ENCODE results near the gene PRSS21. TPM values are rescaled to one million over a fixed set of nuclear protein-coding genes. Genes with fewer than 3 reads are reported as not detected.

The PRSS21 gene
- total RNA-seq, 3 donors from 2014 or later: 2.9 to 4.9 TPM; not detected in 1

DNA sequence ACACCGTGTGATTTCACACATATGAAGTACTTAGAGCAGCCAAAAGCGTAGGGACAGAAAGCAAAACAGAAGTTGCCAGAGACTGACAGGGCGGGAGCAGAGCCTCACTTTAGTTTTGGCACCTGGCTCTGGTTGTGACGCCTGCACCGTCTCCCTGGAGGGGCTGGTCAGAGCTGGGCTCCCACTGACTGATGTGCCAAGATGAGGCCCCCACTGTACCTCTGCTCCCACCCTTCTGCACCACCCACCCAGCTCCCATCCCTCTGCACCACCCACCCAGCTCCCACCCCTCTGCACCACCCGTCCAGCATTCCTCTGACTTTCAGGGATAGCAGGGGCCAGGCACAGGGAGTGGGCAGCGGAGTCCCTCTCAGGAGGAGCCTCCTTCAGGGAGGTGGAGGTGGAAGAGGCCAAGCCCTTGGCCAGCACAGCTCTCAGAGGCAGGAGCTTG is 3.2 kb upstream of the PRSS21 start:
- Histone ChIP-seq H3K27ac (no peak overlapping the region), H3K27me3 (peaks cover 0 to 3% of the 10 kb centered on the region in 2 donors), H3K4me3 (no peak overlapping the region), H3K4me1 (peaks cover 6 to 9% of the 10 kb centered on the region in 2 donors), H3K36me3 (no peaks in the 10 kb centered on the region), H3K9me3 (no peaks in the 10 kb centered on the region)
- intact Hi-C loops (cut with DNase I; ENCODE audit: low total_unique reads): no loop called here
- TF ChIP-seq POLR2AphosphoS5 (IDR thresholded peaks at IDR 0.05): no peak
- TF ChIP-seq POLR2A (IDR thresholded peaks at IDR 0.05): no peak
- TF ChIP-seq, protein P1, sequence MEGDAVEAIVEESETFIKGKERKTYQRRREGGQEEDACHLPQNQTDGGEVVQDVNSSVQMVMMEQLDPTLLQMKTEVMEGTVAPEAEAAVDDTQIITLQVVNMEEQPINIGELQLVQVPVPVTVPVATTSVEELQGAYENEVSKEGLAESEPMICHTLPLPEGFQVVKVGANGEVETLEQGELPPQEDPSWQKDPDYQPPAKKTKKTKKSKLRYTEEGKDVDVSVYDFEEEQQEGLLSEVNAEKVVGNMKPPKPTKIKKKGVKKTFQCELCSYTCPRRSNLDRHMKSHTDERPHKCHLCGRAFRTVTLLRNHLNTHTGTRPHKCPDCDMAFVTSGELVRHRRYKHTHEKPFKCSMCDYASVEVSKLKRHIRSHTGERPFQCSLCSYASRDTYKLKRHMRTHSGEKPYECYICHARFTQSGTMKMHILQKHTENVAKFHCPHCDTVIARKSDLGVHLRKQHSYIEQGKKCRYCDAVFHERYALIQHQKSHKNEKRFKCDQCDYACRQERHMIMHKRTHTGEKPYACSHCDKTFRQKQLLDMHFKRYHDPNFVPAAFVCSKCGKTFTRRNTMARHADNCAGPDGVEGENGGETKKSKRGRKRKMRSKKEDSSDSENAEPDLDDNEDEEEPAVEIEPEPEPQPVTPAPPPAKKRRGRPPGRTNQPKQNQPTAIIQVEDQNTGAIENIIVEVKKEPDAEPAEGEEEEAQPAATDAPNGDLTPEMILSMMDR (IDR thresholded peaks at IDR 0.05): no peak
- DNase-seq (ENCODE audit: low spot score in 2 of 2): peak in 1 of 2 donors; percentile 43

DNA sequence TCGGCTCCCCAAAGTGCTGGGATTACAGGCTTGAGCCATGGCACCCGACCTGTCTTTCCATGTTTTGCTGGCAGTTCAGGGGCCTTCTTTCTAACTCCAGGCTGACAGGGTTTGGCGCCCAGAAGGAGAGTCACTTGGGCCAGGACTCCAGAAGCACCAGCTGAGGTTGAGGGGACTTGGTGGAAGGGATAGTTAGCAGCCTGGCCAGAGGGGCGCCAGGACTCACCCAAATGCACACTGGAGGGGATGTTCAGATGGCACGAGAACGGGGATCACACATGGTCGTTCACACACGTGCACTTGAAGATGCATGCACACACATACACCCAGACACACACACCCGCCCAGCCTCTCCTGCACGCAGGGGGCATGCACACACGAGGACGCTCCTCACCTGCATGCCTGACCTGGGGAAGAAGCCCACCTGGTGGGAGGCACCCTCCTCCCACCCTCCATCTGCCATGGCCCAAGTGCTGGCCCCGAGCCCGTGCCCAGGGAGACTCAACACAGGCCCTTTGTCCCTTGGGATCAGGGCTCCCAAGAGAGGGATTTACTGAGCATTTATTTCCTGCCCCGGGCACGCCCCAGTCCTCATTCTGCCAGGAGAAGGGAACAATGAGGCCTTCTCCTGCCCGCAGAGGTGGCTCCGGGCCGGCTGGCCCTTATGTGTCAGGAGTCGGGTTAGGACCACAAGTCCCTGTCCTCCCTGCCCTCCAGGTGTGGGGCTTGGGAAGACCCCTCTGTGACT is 2.3 kb upstream of the PRSS21 start:
- H3K27me3 ChIP-seq: peaks cover 0 to 3% of the 10 kb centered on the region in 2 donors
- no peak overlapping the region for H3K4me3 ChIP-seq
- no peaks in the 10 kb centered on the region for H3K36me3 ChIP-seq
- DNase-seq (ENCODE audit: low spot score in 2 of 2): peak in 1 of 2 donors; percentile 41
- no peak overlapping the region for H3K27ac ChIP-seq
- TF ChIP-seq, protein P1 (IDR thresholded peaks at IDR 0.05): no peak
- TF ChIP-seq POLR2AphosphoS5 (IDR thresholded peaks at IDR 0.05) (no peak), POLR2A (IDR thresholded peaks at IDR 0.05) (no peak)
- H3K4me1 ChIP-seq: peaks cover 6 to 9% of the 10 kb centered on the region in 2 donors
- intact Hi-C loops (cut with DNase I; ENCODE audit: low total_unique reads): no loop called here
- H3K9me3 ChIP-seq: no peaks in the 10 kb centered on the region

DNA sequence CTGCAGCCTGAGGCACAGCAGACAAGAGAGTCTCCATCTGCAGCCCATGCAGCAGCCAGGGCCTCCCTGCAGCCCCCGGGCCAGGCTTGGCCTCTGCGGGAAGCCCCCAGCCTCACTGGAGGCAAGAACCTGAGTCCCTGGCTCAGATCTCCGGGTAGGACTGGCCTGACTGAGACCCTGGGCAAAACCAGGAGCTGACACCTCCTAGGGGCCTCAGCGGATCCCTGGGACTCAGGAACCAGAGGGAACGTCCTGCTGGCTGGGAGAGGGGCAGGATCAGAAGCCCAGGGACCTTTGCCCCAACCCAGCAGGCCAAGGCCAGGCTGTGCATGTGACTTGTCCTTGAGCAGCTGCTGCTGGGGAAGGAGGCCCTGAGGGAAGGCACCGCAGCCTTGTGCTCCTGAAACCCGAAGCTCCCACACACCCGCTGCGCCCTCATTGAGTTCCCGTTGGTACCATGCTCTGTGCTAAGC is 1.7 kb upstream of the PRSS21 start:
- peak in 1 of 2 donors; percentile 43 for DNase-seq (ENCODE audit: low spot score in 2 of 2)
- no peak overlapping the region for H3K4me3 ChIP-seq
- H3K4me1 ChIP-seq: peaks cover 6 to 9% of the 10 kb centered on the region in 2 donors
- no peaks in the 10 kb centered on the region for H3K36me3 ChIP-seq
- intact Hi-C loops (cut with DNase I; ENCODE audit: low total_unique reads): no loop called here
- H3K27ac ChIP-seq: no peak overlapping the region
- H3K27me3 ChIP-seq: peaks cover 0 to 3% of the 10 kb centered on the region in 2 donors
- no peaks in the 10 kb centered on the region for H3K9me3 ChIP-seq
- no peak for TF ChIP-seq POLR2A (IDR thresholded peaks at IDR 0.05)
- TF ChIP-seq, protein P1 (IDR thresholded peaks at IDR 0.05): no peak
- TF ChIP-seq POLR2AphosphoS5 (IDR thresholded peaks at IDR 0.05): no peak

DNA sequence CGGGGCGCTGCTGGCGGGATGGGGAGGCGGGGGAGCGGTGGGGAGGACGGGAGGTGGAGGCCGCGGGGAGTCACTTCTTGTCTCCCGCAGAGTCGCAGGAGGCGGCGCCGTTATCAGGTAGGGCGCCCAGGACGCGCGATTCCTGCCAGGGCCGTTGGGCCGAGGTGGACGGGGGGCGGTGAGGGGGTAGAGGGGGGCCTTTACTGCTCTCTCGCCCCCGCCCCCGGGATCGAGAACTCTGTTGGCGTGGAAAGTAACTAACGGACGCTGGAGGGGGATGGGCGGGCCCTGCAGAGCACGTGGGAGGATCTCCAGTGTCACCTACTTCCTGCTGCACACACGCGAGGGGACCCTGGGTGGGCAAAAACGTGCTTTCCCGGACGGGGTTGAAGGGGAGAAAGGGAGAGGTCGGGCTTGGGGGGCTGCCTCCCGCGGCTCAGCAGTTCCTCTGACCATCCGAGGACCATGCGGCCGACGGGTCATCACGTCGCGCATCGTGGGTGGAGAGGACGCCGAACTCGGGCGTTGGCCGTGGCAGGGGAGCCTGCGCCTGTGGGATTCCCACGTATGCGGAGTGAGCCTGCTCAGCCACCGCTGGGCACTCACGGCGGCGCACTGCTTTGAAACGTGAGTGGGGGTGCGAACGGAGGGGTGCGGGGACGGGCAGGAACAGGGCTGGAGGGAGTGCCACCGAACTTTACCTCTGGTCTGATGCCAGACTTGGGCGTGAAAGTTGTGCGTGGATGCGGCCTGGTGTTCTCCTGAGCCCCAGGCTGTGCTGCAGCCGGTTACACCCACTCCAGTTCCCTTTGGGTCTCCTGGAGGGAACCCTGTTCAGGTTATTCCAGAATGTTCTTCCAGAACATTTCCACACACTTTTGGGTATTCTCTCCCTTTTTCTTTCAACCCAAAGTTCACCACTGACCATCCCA is 569 bp downstream of the PRSS21 start:
- peak in 1 of 2 donors; percentile 49 for DNase-seq (ENCODE audit: low spot score in 2 of 2)
- TF ChIP-seq, protein P1 (IDR thresholded peaks at IDR 0.05): no peak
- H3K4me1 ChIP-seq: no peaks in the 10 kb centered on the region
- peak overlapping the region in 2 of 3 donors; percentile 37 to 53 for H3K4me3 ChIP-seq
- H3K9me3 ChIP-seq: no peaks in the 10 kb centered on the region
- intact Hi-C loops (cut with DNase I; ENCODE audit: low total_unique reads): no loop called here
- no peaks in the 10 kb centered on the region for H3K36me3 ChIP-seq
- no peak overlapping the region for H3K27ac ChIP-seq
- no peaks in the 10 kb centered on the region for H3K27me3 ChIP-seq
